ENCODE results near the gene PTPRF.

Gene PTPRF

GRCh38 chr1:43513471-43514173 is 17.1 kb upstream of the PTPRF start:
- DNase-seq (ENCODE audit: low read depth): no peak

- DNase-seq (ENCODE audit: low read depth): no peak
These were observed 11.6 kb upstream of the PTPRF start for GRCh38 chr1:43518935-43519686.

- no peak for DNase-seq (ENCODE audit: low read depth)
These were observed 10.4 kb upstream of the PTPRF start for GRCh38 chr1:43520100-43520778.

- DNase-seq (ENCODE audit: low read depth): no peak
These were observed 9.6 kb upstream of the PTPRF start for GRCh38 chr1:43521078-43521477.

DNA sequence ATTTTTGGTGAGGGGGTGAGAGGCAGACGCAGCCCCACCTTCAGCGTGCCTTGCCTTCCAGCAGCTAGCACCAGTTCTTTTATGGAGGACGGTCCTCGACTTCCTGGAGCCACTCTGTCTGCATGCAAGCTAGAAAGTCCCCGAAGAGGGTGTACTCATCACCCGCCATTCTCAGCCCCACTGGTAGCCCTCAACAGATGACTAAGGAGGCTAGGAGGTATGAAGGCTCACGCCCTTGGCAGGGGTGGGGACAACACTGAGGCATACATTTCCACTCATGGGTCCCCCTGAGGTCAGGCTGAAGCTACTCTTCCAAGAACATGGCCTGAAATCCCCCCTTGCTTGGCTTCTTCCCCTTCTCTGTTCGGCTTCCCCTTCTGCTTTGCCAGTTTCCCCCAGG is 8.9 kb upstream of the PTPRF start:
- no peak for DNase-seq (ENCODE audit: low read depth)

- DNase-seq (ENCODE audit: low read depth): no peak
These were observed 8.3 kb upstream of the PTPRF start for GRCh38 chr1:43522431-43522775.

DNA sequence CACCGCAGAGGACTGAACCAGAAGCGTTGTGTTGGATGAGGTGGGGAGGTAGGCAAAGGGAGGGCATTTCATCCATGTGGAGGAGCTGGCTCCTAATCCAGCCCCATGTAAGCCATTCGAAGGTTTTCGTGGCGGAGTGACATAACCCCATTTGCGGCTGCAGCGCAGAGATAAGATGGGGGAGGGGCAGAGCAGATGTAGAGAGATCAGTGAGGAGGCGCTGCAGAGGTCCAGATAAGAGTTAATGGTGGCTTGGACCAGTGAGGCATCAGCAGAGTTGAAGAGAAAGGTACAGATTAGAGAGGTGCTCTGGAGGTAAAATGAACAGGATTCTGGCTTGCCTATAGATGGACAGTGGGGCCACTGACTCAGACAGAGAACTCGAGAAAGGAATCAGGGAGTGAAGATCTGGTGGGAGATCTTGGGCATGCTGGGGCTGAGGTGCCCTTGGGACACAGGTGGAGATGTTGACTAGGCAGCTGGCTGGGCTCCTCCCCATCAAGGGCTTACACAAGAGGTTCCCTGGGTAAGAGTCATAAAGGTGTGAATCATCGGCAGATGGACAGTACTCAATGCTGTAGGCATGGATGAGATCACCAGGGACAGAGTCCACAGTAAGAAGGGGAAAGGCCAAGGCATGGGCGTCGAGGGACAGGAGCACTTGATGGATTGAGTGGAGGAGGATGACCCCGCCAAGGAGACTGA is 7.8 kb upstream of the PTPRF start:
- peak; percentile 94 for DNase-seq (ENCODE audit: low read depth)

DNA sequence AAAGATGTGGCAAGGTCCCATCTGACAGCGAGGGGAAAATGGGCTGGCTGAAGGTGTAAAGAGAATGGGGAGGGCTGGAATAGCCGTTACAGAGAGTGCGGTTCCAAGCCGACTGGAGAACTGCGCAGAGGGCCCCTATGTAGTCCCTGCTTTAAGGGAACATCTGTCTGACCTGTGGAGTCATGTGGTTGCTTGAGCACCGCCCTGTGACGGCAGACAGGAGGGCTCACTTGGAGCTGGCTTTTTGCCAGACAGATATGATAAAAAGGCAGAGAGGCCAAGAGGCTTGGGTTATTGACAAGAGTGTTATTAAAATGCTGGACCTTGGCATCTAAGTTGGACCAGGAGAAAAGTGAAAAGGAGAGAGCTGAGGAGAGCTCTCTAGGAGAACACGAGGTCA is 5.9 kb upstream of the PTPRF start:
- DNase-seq (ENCODE audit: low read depth): no peak

GRCh38 chr1:43526002-43526401 is 4.7 kb upstream of the PTPRF start:
- no peak for DNase-seq (ENCODE audit: low read depth)

- no peak for DNase-seq (ENCODE audit: low read depth)
These were observed 3.4 kb upstream of the PTPRF start for GRCh38 chr1:43527111-43527878.

DNA sequence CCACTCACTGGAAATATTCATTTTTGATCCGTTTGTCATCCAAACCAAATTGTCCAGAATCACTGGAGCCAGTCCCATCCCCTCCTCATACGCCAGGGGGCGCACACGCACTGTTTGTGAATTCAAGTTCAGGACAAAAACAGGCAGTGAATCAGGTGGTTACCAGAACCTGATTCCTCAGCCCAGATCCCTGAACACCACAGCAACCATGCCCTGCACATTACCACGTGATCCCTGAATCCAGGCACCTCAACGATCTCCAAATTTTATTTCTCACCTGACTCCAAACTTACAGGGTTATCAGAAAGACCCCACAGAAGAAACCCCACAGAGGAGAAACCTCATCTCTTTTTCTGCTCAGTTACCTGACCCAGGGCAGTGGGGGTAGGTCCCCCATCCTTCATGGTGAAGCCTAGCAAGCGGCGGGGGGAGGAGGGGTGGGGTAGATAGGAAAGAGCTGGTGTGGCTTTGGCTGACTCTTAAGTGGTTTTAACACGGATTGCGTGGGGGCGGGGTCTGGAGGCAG is 1.4 kb upstream of the PTPRF start:
- DNase-seq (ENCODE audit: low read depth): peak; percentile 63

DNA sequence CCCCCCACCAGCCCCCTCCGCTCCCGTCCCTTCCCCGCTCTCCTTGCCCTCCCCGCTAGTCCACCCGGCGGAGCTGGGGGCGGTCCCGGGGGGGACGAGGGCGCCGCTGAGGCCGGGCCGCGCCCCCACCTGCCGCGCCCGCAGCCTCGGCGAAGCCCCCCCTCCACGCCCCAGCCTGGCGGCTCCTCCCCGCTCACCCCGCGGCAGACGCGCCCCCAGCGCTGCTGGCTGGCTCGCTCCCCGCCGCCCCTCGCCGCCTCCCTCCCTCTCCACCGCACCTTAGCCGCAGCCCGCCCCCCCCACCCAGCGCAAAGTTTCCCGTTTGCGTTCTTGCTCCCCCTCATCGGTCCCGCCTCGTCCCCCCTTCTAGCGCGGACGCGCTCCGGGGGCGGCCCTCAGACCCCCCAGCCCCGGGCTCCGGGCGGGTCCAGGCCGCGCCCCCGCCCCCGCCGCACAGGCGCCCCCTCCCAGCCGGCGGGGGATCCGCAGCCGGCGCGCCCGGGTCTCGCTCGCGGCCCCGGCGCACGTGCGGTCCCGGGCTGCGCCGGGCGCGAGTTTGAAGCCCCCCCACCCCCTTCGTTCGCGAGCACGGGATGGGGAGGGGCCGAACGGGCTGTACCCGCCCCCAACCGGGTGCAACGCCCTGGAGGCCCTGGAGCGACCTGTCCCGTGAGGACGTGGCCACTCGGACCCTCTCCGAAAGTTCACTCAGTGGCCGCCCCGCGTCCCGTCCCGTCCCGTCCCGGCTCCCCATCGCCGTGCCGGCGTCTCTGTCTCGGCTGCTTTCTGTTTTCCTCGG is 623 bp downstream of the PTPRF start:
- DNase-seq (ENCODE audit: low read depth): no peak

GRCh38 chr1:43531906-43532584 is 1.4 kb downstream of the PTPRF start:
- no peak for DNase-seq (ENCODE audit: low read depth)

GRCh38 chr1:43532716-43533115 is 2.0 kb downstream of the PTPRF start:
- DNase-seq (ENCODE audit: low read depth): no peak

DNA sequence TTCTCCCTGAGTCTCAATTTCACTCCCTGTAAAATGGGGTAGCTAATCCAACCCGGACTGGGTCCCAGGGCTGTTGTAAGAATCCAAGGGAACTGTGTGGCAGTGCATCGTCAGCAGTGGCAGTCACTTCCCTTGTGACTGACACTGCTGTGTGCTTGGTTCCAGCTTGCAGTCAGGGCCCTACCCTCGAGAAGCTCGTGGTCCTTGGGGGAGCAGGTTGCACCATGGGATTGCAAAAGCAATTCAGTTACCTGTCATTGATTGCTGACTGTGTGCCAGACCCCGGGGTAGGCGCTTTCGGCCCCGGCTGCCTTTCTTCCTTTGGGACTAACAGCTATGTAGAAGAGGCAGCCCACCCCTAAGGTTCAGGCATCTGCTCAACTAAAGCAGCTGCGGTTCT is 2.9 kb downstream of the PTPRF start:
- no peak for DNase-seq (ENCODE audit: low read depth)

DNA sequence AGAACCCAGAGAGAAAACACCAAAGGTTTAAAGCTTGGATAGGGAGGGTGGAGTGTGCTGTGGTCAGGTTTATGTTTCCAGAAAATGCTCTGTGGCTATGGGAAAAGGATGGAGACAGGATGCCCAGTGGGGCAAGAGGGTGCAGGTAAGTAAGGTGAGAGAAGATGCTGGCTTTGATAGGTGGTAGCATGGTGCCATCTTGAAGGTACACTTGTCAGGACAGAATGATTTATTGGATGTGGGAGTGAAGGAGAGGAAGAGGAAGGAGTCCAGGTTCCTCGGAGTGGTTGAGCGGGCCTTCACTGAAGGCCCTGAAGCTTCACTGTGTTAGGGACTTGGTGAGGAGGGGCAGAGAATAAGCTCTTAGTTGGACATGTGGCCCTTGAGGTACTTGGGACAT is 3.6 kb downstream of the PTPRF start:
- DNase-seq (ENCODE audit: low read depth): no peak

DNA sequence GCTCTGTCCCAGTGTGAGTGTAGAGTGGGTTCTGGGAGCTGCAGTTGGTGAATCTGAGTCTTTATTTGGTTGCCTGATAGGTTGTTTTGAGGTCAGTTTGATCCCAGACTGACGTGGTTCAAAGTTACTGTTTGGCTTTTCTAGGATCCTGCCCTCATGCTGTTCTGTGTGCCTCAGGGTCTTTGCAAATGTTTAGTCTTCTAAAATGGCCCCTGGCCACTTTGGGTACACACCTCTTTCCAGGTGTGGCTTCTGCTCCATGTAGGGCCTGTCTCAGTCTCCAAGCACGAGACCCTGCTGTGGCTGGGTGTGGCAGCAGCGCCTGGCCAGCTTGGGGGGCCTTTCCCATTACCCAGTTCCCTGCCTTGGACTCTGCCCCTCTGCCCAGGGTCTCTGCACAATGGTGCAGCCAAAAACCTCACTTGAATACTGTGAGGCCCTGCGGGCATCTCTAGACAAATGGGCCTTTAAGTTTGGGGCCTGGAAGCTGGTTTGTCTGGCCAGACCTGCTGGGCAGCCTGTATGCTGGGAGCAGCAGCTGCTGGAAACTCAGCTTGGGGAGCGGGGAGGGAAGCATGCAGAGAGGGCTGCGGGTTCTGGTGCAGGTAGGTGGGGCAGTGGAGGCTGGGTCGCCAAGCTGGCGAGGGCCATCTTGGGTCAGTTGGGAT is 5.6 kb downstream of the PTPRF start:
- no peak for DNase-seq (ENCODE audit: low read depth)

- DNase-seq (ENCODE audit: low read depth): no peak
These were observed 6.2 kb downstream of the PTPRF start for GRCh38 chr1:43536864-43537358.

DNA sequence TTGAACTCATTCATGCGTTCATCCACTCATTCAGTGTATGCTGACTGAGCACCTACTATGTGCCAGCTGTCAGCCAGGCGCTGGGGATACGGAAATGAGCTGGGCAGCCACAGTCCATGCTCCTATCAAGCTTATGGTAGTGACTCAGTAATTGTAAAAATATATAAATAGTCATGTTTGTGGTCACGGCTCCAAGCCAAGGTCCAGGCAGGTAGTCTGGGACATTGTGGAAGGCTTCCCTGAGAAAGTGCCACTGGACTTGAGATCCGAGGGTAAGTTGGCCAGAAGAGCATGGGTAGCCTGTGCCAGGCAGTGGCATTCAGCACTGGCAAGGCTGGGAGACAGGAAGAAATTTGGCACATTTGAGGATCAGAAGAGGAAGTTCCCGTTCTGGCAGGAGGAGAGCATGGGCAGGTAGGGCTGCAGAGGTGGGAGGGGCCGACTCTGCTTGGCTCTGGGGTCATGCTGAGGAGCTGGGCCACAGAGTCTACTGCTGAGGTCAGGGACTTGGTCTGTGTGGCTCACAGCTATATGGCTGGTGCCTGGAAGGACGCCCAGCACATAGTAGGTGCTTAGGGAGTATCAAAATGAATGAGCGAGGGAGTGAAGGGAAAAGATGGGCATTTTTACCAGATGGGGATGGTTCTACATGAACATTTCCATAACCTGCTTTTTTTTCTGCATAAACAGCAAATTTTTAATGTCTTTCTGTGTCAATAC is 6.9 kb downstream of the PTPRF start:
- DNase-seq (ENCODE audit: low read depth): no peak
